ENCODE measurements around the gene ADH4.

The ADH4 gene

DNA sequence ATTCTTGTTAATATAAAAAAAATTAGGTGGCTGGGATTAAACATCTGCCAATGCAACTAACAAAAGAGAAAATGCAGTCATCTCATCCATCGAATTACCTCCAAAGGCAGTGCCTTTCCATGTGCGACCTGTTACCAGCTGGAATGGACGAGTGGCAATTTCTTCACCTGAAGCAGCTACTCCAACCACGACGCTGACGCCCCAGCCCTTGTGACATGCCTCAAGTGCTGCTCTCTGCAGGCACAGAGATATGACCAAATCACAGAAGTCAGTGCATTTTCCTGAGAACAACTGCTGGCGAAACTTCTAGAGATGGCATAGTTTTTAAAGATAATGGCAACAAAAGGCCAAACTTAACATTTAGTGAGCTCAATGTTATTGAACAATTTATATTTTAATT is 69.3 kb downstream of the ADH4 start:
- no peak overlapping the region for H3K4me3 ChIP-seq (replicated peaks in 1 of 2; ENCODE audit: low read depth in 2 of 2, low read length in 2 of 2)
- TF ChIP-seq CTCF (IDR thresholded peaks at IDR 0.05; ENCODE audit: low read depth, low read length) = no peak
- DNase-seq (ENCODE audit: low read depth in 2 of 2) = no peak
